Subcutaneous adipose tissue (tissue), 4 donors: ENCODE data around the gene PANK4. TPM values are rescaled to one million over a fixed set of nuclear protein-coding genes. Genes with fewer than 3 reads are reported as not detected.

Experiments
- total RNA-seq, 4 donors: library from RNA; depleted of rRNA; stranded (reverse); fragments of >200 nt; gene quantifications; one replicate each; pipeline ENCODE4 v1.1.0, GENCODE V29; 2016
- TF ChIP-seq, protein P1 (sequence below): fragments of 450-650 bp; IDR thresholded peaks from one replicate; pipeline ENCODE4 v1.5.1; 2016; ENCODE audit warnings: low read depth, mild to moderate bottlenecking, control low read depth, antibody characterized with exemption, moderate library complexity

The PANK4 gene
- total RNA-seq, 4 donors from 2014 or later = 11.4 to 24.4 (median 21.7) TPM

DNA sequence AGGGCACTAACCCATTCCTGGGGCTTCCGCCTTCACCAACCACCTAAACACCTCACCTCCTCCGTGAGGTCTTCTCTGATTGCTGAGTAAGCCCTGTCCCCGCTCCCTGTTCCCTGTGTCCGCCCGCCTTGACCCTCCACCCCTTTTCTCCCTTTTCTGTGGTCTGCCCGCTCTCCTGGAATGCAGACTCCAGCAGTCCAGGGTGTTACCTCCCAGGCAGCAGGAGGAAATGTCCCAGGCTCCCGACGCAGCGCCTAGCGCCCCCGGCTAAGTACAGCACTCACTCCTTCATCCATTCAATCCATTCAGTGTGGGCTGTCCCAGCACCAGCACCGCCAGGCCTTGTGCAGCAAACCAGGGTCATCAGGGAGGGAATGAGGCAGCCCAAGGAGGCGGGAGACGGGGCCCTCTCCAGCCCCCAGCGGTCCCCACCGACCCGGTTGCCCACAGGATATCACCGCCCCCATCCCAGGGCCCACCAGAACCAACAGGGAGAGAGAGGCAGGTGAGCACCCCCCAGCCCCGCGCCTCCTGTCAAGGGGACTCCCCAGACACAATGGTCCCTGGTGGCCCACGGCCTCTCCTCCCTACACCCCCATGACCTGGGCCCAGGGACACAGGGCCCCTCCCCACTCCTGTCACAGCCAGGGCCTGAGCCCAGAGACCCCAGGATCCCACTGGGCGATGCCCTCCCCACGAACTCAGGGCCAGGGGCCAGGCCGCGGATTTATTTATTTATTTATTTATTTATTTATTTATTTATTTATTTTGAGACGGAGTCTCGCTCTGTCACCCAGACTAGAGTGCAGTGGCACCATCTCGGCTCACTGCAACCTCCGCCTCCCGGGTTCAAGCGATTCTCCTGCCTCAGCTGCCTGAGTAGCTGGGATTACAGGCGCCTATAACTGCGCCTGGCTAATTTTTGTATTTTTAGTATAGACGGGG is 40.0 kb upstream of the PANK4 start:
- TF ChIP-seq, protein P1, sequence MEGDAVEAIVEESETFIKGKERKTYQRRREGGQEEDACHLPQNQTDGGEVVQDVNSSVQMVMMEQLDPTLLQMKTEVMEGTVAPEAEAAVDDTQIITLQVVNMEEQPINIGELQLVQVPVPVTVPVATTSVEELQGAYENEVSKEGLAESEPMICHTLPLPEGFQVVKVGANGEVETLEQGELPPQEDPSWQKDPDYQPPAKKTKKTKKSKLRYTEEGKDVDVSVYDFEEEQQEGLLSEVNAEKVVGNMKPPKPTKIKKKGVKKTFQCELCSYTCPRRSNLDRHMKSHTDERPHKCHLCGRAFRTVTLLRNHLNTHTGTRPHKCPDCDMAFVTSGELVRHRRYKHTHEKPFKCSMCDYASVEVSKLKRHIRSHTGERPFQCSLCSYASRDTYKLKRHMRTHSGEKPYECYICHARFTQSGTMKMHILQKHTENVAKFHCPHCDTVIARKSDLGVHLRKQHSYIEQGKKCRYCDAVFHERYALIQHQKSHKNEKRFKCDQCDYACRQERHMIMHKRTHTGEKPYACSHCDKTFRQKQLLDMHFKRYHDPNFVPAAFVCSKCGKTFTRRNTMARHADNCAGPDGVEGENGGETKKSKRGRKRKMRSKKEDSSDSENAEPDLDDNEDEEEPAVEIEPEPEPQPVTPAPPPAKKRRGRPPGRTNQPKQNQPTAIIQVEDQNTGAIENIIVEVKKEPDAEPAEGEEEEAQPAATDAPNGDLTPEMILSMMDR = no peak

DNA sequence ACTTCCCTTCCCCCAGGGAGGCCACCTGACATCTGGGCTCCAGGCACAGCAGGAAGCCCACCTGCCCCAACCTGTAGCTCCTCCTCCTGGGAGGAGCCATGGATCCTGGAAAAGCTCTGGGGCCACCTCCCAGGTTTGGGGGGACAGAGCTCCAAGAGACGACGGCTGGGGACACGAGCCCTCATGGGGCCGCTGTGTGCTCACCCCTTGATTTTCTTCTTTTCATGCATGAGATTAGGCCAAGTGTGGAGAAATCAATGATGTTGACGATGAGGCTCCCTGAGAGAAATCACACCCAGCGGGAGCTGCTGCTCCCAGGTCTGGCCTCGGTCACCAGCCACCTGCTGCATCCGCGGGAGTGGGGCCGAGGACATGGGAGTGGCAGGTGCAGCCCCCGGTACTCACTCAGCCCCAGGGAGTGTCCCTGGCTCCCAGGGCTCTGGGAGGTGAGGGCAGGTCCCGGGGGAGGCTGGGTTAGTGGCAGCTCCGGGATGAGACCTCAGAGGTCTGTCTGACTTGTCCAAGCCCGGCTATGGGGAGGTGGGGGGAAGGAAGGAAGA is 38.5 kb upstream of the PANK4 start:
- TF ChIP-seq, protein P1 = no peak

DNA sequence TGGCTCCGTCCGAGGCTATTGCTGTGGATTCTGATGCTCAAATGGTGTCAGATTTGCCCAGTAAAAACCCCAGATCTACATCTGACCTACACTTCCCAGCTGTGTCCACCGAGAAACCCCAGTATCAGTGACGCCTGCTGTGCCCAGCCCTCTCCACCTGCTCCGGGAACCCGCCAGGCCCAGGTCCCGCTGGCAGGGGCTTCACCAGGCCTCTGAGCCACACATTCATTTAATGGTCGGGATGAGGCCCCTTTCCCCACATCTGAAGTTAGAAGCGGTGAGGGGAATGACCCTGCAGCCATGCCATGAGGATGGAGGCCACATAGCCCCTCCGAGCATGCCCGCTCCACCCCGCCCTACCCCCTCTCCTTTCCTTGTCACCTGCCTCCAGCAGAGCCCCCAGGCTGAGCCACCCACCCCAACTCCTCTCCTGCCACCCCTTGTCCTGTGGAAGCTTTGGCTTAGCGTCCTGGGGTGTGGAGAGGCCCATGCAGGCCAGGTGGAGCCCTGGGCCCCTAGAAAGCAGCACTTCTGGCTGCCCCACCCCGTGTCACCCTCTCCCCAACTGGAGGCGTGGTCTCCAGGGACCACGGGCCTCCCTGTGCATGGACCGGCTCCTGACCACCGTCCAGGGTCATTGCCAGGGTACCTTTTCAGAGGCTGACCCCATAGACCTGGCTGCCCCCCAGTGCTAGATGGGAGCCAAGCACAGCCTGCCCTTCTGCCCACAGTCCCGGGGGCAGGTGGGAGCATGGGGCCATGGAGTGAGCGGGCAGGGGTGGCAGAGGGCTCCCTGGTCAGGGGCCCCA is 37.8 kb upstream of the PANK4 start:
- TF ChIP-seq, protein P1 = no peak

DNA sequence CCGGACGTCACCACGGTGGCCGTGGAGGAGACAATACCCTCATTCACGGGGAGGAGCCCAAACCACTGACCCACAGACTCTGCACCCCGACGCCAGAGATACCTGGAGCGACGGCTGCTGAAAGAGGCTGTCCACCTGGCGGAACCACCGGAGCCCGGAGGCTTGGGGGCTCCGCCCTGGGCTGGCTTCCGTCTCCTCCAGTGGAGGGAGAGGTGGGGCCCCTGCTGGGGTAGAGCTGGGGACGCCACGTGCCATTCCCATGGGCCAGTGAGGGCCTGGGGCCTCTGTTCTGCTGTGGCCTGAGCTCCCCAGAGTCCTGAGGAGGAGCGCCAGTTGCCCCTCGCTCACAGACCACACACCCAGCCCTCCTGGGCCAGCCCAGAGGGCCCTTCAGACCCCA is 36.8 kb upstream of the PANK4 start:
- TF ChIP-seq, protein P1 = no peak

DNA sequence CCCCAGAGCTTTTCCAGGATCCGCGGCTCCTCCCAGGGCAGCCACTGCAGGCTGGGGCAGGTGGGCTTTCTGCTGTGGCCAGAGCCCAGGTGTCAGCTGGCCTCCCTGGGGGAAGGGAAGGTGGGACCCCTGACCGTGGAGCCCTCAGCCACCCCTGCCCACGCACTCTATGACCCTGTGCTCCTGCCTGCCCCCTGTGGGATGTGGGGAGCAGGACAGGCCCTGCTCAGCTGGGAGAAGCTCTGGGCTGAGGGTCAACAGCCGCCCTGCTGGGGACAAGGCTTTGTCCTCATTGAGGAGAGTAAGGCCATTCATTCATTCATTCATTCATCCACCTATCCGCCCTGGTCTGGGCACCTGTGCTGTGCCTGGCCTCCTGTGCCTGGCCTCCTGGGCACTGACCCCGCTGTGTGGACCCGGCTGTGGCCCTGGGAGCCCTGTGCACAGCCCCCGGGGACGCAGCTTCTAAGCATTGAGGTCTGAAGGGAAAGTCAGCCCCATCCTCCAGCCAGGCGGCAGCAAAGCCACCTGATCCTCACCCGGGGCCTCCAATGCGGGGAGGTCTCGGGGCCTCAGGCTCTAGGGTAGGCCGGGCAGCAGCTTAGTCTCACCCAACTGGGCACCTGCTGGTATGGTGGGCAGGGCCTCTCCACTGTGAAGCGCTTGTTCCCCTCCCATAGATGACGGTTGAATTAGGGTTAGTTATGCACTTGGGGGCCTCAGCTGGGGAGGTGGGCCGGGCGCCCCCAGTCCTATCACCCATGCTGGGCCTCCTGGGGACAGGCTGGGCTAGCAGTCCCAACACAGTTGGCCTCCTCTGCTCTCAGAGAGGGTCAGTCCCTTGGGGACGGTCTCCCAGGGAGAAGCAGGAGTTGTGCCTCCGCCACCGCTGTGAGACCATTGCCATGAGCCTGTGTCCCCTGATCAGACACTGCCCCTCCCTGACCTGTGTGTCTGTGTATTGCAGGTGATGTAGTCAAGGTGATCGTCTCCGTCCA is 35.8 kb upstream of the PANK4 start:
- TF ChIP-seq, protein P1 = no peak

DNA sequence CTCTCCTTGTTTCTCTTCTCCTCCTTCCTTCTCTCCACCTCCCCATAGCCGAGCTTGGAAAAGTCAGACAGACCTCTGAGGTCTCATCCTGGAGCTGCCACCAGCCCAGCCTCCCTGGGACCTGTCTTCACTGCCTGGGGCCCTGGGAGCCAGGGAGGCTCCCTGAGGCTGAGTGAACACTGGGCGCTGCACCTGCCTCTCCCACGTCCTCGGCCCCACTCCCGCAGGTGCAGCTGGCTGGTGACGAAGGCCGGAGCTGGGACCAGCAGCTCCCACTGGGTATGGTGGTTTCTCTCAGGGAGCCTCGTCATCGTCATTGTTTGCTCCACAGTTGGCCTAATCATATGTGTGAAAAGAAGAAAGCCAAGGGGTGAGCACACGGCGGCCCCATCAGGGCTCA is 35.0 kb upstream of the PANK4 start:
- TF ChIP-seq, protein P1 = no peak
